Panc1 (cell line): Measurements from ENCODE around the gene CYP4F22. TPM values are rescaled to one million over a fixed set of nuclear protein-coding genes. Genes with fewer than 3 reads are reported as not detected.

Experiments used
- ATAC-seq: fragments of 200-7000 bp; cut with Tn5 transposase; 2 replicates; pipeline ENCODE4 v1.9.1; 2020; ENCODE audit warnings: mild to moderate bottlenecking, moderate library complexity
- BruUV-seq: library from RNA; stranded (reverse); fragments of 400-500 nt; replicated peaks from 2 replicates; lab custom pipeline; 2021; lab: Mats Ljungman, UMichigan
- CTCF ChIA-PET: fragments of 300-600 bp; sonication (Branson Sonifier 250); formaldehyde crosslinking; loops from one replicate; lab custom pipeline; 2022; ENCODE audit warnings: antibody characterized with exemption; lab: Charles Lee
- POLR2A ChIA-PET: fragments of 300-600 bp; sonication (Branson Sonifier 250); formaldehyde crosslinking; loops from one replicate; lab custom pipeline; 2022; ENCODE audit warnings: antibody characterized with exemption; lab: Charles Lee
- DNase-seq: peaks from one replicate; pipeline ENCODE4 v3.0.0-alpha.2; 2010; ENCODE audit warnings: low read depth, low spot score
- H3K27ac ChIP-seq: 2 replicates; pipeline ENCODE4 v1.5.1; 2011; ENCODE audit warnings: mild to moderate bottlenecking, low read length, inconsistent platforms
- H3K27me3 ChIP-seq: fragments of 200-500 bp; sonication (Bioruptor generic); 2 replicates; pipeline ENCODE4 v1.6.0; 2014; ENCODE audit warnings: low read length, inconsistent platforms; ENCODE audit not compliant: control insufficient read depth, insufficient read depth
- H3K36me3 ChIP-seq: fragments of 200-500 bp; sonication (Bioruptor generic); 2 replicates; pipeline ENCODE4 v1.5.1; 2014; ENCODE audit warnings: inconsistent platforms, mild to moderate bottlenecking, low read length, moderate library complexity; ENCODE audit not compliant: control insufficient read depth, insufficient read depth
- H3K4me1 ChIP-seq: 2 replicates; pipeline ENCODE4 v1.5.1; 2011; ENCODE audit warnings: inconsistent platforms, mild to moderate bottlenecking, low read length, moderate library complexity; ENCODE audit not compliant: control insufficient read depth, insufficient read depth
- H3K4me3 ChIP-seq, 2 experiments: 2 replicates each; pipeline ENCODE4 v1.5.1; 2011 to 2012; ENCODE audit warnings: low read depth in 2 of 2, low read length in 2 of 2, mild to moderate bottlenecking in 2 of 2, inconsistent platforms in 1 of 2, moderate library complexity in 1 of 2
- H3K9me3 ChIP-seq: fragments of 200-500 bp; sonication (Bioruptor generic); 2 replicates; pipeline ENCODE4 v1.5.1; 2014; ENCODE audit warnings: low read depth, mild to moderate bottlenecking, inconsistent platforms, low read length, moderate library complexity; ENCODE audit not compliant: control insufficient read depth, insufficient read depth
- POLR2AphosphoS5 ChIP-seq: IDR thresholded peaks from 2 replicates; pipeline ENCODE4 v1.6.1; 2012; ENCODE audit warnings: mild to moderate bottlenecking, low read depth, low read length, moderate library complexity
- SIN3A ChIP-seq: IDR thresholded peaks from 2 replicates; pipeline ENCODE4 v1.6.1; 2012; ENCODE audit warnings: low read depth, mild to moderate bottlenecking, low read length, moderate library complexity, borderline replicate concordance; ENCODE audit not compliant: insufficient read depth
- TCF7L2 ChIP-seq: IDR thresholded peaks from 2 replicates; pipeline ENCODE4 v1.6.1; 2011; ENCODE audit warnings: mild to moderate bottlenecking, low read depth, low read length, inconsistent platforms
- in situ Hi-C: cut with HindIII; loops from 2 replicates; pipeline ENCODE4 v1.10.0; 2016; ENCODE audit warnings: low sequenced_read_pairs, low pct_unique_long_range_greater_than_20kb
- intact Hi-C: fragments of 100-400 bp; cut with micrococcal nuclease; formaldehyde crosslinking; loops from one replicate; pipeline ENCODE4 v1.10.0; 2022; ENCODE audit not compliant: unreplicated experiment
- total RNA-seq: library from RNA; stranded (reverse); gene quantifications from one replicate; pipeline ENCODE4 v1.2.1, GENCODE V29; 2021; ENCODE audit not compliant: unreplicated experiment
- TF ChIP-seq, protein P1 (sequence below), 2 experiments: IDR thresholded peaks; 2 replicates each; pipeline ENCODE4 v1.6.1; 2011 to 2012; ENCODE audit warnings: low read depth in 2 of 2, control low read depth in 1 of 2, low read length in 1 of 2, mild to moderate bottlenecking in 1 of 2, moderate library complexity in 1 of 2; ENCODE audit not compliant: insufficient read depth in 1 of 2
- TF ChIP-seq, protein P2 (sequence below): fragments of 450-650 bp; IDR thresholded peaks from 2 replicates; pipeline ENCODE4 v1.5.1; 2017; ENCODE audit warnings: mild to moderate bottlenecking

CYP4F22 gene
- total RNA-seq, 1 experiment from 2014 or later: 0.21 TPM

DNA sequence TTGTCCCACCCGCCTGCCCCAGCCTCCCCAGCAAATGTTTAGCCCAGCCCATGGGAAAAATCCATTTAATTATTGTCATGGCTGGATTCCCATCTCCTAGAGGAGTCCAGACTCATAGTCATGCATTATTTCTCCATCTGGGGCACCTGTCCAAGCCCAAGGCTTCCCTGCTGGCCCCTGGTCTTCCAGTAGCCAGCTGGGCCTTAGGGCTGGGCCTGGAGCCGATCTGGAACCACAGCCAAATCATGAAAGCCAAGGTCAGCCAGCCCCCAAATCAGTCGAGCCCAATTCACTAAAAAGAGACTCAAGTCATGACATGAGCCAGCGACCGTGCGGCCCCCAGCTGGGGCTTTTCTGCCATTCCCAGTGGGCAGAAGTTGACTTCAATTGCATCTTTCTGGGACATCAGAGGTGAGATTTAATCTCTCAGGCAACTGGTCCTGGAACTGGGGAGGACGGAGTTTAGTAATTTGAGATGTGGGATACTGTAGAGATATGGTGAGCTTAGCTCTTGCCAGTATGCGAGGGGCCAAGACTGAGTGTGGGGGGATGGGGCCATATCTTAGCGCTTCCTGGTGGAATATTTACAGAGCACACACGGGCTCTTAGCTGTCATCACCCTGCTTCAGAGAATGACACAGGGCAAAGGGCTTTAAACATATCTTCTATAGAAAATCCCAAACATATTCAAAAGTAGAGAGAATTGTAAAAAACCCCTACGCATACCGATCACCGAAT is 19.7 kb upstream of the CYP4F22 start:
- DNase-seq (no peak), ATAC-seq (no peak)
- Histone ChIP-seq H3K9me3 (no peaks in the 10 kb centered on the region), H3K4me1 (no peaks in the 10 kb centered on the region), H3K27me3 (no peaks in the 10 kb centered on the region), H3K27ac (no peak overlapping the region), H3K36me3 (no peaks in the 10 kb centered on the region), H3K4me3 (no peak overlapping the region)
- CTCF ChIA-PET: no interaction called here
- no TSS peak for BruUV-seq
- intact Hi-C loops: no loop called here
- POLR2A ChIA-PET: no interaction called here
- in situ Hi-C loops: no loop called here
- TF ChIP-seq, protein P1, sequence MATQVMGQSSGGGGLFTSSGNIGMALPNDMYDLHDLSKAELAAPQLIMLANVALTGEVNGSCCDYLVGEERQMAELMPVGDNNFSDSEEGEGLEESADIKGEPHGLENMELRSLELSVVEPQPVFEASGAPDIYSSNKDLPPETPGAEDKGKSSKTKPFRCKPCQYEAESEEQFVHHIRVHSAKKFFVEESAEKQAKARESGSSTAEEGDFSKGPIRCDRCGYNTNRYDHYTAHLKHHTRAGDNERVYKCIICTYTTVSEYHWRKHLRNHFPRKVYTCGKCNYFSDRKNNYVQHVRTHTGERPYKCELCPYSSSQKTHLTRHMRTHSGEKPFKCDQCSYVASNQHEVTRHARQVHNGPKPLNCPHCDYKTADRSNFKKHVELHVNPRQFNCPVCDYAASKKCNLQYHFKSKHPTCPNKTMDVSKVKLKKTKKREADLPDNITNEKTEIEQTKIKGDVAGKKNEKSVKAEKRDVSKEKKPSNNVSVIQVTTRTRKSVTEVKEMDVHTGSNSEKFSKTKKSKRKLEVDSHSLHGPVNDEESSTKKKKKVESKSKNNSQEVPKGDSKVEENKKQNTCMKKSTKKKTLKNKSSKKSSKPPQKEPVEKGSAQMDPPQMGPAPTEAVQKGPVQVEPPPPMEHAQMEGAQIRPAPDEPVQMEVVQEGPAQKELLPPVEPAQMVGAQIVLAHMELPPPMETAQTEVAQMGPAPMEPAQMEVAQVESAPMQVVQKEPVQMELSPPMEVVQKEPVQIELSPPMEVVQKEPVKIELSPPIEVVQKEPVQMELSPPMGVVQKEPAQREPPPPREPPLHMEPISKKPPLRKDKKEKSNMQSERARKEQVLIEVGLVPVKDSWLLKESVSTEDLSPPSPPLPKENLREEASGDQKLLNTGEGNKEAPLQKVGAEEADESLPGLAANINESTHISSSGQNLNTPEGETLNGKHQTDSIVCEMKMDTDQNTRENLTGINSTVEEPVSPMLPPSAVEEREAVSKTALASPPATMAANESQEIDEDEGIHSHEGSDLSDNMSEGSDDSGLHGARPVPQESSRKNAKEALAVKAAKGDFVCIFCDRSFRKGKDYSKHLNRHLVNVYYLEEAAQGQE (IDR thresholded peaks at IDR 0.05; ENCODE audit: insufficient read depth in 1 of 2, low read depth in 2 of 2, low read length in 1 of 2): no peak
- TF ChIP-seq SIN3A (no peak), TCF7L2 (no peak), POLR2AphosphoS5 (no peak)
- TF ChIP-seq, protein P2, sequence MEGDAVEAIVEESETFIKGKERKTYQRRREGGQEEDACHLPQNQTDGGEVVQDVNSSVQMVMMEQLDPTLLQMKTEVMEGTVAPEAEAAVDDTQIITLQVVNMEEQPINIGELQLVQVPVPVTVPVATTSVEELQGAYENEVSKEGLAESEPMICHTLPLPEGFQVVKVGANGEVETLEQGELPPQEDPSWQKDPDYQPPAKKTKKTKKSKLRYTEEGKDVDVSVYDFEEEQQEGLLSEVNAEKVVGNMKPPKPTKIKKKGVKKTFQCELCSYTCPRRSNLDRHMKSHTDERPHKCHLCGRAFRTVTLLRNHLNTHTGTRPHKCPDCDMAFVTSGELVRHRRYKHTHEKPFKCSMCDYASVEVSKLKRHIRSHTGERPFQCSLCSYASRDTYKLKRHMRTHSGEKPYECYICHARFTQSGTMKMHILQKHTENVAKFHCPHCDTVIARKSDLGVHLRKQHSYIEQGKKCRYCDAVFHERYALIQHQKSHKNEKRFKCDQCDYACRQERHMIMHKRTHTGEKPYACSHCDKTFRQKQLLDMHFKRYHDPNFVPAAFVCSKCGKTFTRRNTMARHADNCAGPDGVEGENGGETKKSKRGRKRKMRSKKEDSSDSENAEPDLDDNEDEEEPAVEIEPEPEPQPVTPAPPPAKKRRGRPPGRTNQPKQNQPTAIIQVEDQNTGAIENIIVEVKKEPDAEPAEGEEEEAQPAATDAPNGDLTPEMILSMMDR: no peak

DNA sequence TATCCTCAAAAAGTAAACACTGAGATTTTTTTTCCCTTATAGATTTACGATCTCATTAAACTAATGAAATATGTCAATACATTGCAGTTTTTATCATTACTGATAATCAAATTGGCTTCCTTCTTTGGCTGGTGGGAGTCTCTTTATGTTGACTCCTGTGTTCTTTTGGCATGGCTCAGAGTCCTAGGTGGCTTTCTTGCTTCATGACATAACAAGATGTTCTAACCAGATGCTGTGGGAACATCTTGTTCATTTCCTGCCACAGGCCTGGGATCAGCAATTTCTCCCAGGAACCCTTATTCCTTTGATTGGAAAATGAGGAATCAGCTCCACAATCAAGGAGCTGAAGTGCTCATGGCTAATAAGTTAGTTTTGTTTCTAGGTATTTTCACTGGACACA is 13.2 kb upstream of the CYP4F22 start:
- ChIA-PET CTCF (interaction anchor here (0.6 kb wide), 1 partner anchor 113 kb away, joined by 3 read pairs; no protein-coding TSS in a partner anchor), POLR2A (no interaction called here)
- no peak for DNase-seq
- Histone ChIP-seq H3K4me3 (no peak overlapping the region), H3K27me3 (no peaks in the 10 kb centered on the region), H3K36me3 (no peaks in the 10 kb centered on the region), H3K4me1 (no peaks in the 10 kb centered on the region), H3K9me3 (no peaks in the 10 kb centered on the region), H3K27ac (no peak overlapping the region)
- no peak for ATAC-seq
- no TSS peak for BruUV-seq
- intact Hi-C loops: no loop called here
- in situ Hi-C loops: no loop called here
- no peak for TF ChIP-seq SIN3A
- TF ChIP-seq, protein P2: no peak
